GM18526 (cell line): ENCODE data around the gene PRKCE.

ENCODE experiments used
- POLR2A ChIP-seq: IDR thresholded peaks from 3 replicates; pipeline ENCODE4 v1.6.1; 2011; ENCODE audit not compliant: insufficient read length; ENCODE audit errors: extremely low read depth

Gene PRKCE

DNA sequence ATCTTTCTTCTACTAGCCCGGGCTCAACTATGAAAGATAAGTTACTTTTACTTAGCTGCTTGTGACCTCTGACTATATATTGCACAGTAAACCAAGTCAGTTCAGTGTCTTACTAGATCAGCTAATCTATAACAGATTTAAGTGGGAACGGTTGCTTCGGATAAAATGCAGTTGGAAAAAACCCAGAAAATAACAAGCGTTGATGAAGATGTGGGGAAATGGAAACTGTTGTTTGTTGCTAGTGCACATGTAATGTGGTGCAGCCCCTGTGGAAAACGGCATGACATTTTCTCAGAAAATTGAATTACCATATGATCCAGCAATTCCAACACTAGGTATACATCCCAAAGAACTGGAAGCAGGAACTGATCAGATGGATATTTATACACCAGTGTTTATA lies 248.5 kb downstream of the PRKCE start:
- no peak for TF ChIP-seq POLR2A

DNA sequence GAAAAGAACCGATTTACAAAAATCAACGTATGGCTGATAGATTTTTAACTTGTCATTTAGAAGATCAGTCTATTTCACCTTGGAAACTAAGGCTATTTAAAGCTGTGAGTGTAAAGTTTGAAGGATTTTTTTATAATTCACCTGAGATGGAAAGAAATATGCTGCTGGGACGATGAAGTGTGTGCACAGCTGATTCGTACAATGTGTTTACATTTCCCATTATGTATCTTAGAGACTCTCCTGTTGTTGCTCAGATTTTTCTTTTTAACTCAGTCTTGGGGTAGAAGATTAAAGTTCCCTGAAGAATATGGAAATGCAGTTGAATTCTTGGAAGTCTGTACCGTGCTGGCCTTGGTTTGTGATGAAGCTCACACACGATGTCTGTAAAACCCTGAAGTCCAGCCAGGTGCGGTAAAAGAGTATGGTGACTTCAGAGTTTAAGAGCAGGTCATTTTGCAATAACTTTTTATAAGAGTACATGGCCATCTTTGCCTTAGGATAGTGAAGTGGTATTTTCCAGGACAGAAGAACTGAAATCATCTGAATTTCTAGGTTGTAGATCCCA lies 250.1 kb downstream of the PRKCE start:
- no peak for TF ChIP-seq POLR2A

DNA sequence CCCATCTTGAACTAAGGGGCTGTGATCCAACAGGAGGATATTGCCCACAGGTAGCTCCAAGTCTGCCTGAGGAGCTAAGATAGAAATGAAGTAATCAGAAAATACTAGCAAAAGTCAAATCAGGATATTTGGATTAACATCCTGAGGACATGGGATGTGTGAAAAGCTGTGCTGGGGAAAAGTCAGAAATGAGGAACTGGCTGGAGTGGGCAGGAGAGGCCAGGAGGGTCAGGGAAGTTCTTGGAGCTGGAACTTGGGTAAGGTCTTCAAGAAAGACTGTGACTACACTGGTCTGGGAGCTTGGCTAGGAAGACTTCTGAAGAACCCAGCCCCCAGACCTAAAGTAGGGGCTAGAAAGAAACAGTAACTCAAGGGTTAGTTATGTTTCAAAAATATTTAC lies 250.9 kb downstream of the PRKCE start:
- no peak for TF ChIP-seq POLR2A

DNA sequence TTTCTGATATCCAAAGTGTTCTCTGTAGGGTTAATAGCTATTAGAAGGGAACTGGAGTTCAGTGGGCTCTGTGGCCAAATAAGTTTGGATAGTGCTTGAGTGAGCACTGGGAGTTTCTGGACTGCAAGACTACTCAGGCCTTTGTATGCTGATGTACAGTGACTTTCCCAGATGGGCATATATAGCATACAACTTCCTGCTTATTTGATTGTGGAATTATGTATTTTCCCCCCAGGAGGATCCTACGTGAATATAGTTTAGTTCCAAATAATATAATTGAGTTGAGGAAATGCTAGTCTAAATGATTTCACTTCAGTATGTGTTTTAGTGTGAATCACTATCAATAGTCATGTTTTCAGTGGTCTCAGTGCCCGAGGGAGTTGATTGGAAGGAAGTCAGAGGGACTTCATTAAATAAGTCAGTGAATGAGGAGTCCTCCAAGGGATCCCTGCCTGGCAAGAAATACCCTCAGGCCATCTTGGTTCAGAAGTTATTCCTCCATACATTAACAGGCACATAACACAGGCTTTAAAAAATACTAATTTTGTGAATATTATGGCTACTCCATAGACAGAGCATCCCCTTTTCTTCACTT lies 251.4 kb downstream of the PRKCE start:
- no peak for TF ChIP-seq POLR2A

DNA sequence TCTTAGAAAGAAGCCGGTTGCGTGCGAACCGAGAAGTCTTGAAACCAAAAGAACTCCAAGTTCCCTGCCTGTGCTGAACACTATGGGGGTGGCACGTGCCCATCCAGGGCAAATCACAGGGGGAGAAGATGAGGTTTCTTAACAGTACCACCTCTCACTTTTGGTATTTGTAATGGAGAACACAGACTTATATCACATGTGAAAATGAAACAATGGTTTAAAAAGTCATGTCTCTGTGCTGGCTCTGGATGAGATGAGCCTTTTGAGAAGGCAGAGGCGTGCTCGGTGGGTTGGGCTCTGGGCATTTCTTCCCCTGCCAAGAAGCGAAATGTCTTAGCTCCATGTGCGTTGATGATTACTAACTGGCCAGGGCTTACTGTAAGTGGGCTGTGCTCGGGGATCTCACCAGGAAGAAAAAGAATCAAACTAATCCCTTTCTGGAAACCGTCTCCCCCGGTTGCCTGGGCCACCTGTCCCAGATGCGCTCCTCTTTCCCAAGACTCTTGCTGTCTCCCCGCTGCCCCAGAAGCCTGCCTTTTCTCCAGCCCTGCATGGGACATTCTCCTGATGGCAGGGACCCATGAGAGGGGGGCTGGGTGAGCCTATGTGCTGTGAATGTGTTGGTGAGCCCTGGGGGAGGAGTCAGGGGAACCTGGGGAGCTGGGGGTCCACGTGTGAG lies 252.9 kb downstream of the PRKCE start:
- TF ChIP-seq POLR2A, result no peak

DNA sequence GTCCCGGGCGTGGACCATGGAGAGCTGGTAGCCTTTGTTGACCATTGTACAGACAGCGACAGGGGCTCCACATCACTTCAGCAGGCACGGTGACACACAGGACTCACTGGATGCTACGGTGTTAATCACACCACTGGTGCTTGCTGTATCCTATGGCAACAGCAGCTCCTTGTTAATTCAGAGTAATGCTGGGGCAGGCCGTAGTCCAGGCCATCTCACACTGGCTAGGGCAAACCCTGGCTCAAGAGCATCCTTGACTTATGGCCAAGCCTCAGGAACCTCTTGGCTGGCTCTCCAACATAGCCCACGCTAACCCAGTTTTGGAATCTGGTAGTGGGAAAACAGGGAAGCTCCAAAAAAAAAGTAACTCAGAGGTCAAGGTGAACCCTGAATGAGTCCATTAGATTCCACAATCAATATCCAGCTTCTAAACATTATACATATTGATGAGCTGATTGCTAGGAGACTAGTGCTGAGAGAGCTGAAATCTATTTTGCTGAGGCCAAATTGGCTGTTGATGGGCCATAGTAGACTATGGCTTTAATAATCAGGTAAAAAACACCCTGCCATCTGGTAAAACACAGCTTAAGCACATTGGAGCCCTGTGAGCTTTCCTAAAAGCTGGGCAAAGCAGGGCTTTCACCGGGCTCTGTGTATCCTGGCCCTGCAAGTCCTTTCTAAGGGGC lies 253.6 kb downstream of the PRKCE start:
- no peak for TF ChIP-seq POLR2A

DNA sequence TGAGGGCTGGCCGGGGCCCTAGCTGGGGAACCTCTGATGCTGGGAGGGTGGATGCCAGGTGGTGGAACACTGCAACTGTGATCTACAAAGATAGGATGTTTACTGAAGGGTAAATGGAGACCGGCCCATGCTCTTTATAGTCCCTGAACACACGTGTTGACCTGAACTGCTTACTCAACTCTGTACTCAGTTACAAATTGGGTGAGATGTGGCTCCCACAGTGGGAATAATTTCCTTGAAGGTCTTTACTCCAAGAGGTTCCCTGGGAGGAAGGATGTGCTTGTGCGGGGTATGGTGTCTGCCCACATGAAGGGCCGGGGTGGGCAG lies 254.1 kb downstream of the PRKCE start:
- no peak for TF ChIP-seq POLR2A

DNA sequence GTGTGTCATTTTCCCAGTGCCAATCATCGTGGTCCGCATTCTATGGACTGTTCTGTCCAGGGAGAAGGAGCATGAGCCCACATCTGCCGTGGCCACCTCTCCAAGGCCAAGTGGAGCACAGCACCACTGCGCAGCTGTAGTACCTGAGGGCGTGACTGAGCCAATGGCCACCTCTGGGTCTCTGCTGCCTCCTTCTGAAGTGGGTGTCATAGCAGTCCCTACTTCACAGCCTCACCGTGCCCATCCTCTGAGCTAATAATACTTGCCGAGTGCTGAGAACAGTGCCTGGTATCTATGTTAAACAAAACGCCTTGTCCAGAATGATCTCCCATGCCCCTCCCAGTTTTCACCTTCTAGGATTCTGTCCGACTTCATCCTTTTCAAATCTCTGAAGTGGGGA lies 256.1 kb downstream of the PRKCE start:
- TF ChIP-seq POLR2A, result no peak

DNA sequence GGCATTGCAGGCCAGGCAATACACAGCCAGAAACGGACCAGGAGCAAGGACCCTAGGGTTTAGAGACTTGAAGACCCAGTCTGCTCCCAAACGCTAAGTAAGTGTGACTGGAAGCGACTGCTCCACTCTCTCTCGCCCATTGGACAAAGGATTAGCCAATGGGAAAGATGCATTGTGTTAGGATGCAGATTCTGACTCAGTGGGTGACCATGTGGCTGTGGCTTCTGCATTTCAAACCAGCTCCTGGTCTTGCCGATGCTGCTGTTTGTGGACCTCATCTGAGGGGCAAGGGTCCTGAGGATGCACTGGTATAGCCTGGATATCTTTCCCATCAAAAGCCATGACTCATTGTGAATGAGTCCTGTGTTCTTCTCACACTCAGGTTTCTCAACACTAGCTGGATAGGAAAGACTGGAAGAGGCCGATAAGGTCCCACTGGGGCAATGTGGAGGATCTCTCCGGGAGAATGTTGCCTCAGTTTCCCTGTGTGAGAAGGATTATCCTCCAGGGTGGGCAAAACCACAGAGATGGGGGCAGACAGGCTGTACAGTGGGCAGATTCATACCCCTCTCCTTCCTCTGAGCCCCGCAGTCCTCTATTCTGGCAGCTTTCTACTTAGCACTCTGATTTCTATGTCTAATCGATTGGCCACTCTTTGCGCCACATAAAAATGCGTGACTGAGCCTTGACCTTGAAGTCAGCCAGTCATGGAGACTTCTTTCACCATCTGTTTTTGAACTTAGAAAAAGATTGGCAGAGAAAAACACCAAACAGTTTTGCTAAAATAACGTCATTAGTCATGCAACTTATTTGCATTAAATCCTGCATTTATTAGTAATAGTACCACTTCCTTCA lies 257.1 kb downstream of the PRKCE start:
- no peak for TF ChIP-seq POLR2A

DNA sequence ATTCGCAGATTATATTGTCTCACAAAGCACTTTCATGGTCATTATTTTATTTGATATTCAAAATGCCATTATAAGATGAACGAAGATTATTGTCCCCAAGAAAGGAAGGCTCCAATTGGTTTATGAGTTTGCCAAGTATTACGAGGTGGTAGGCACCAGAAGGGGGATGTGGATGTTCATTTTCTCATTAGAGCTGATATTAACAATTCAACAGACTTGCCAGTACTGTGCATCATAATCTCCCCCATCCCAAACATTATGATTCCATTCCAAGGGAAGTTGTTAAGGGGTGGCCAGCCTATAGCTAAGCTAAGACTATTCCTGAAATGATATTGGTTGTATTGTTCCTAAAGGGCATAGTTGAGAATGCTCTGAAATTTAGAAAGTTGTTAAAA lies 257.7 kb downstream of the PRKCE start:
- no peak for TF ChIP-seq POLR2A

DNA sequence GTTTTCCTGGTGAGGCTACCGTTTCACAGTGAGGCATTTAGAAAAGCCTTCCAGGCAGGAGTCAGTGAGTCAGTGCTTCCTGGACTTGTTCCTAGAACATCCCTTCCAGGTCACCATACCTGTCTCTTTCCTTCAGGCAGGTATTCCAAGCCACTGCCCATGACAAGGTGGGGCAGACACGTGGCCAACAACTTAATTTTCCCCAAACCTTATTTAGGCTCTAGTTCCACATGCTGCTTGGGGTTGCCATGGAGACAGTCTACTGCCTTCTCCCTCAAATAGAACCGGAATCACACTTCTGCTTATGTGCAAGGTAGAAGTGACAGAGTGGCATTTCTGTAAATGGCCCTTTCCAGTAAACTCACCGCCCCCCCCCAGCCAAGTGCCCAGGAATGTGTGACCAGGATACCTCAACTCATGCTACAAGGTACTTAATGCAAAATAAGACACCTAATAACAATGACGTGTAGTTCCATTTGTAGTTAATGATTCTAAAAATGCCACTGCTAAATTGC lies 258.3 kb downstream of the PRKCE start:
- no peak for TF ChIP-seq POLR2A

DNA sequence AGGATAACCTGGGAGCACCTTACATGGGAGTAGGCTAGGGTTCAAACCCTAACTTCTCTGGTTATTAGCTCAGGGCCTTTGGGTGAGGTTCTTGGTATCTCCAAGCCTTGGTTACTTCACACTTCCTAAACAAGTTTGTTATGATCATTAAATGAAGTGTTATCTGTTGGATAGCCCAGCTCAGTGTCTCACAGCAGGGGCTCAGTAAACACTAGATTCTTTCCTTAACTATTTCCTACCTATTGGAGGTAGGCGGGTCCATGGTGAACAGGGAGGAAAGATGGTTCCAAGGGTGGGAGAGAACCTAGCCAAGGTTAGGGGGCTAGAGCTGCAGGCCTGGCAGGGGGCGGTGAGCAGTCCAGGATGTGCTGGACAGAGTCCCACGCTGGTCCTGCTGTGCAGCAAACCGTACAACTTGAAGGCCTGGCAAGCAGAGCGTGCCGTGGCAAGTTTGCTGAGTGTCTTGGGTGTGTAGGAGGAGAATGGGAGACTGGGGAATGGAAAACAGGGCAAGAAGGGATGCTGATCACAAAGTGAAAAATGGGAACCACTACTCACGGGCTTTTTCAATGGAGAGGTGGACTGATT lies 259.1 kb downstream of the PRKCE start:
- no peak for TF ChIP-seq POLR2A

DNA sequence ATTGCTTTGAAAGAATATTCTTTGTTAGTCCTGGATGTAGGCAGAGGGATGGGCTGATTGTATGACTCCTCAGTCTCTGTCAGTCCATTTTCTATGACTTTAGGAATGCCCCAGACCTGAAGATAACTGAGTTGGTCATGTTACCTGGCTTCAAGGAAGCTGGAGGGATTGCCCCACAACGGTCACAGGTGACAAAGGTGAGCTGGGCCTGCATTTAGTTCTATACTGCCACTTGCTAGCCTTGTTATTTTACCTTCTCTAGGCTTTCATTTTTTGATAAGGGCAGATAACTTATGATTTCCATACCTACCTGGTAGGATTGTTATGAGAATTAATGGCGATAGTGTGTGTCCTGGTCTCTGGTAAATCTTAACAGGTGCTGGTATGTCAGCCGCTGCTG lies 260.1 kb downstream of the PRKCE start:
- no peak for TF ChIP-seq POLR2A

DNA sequence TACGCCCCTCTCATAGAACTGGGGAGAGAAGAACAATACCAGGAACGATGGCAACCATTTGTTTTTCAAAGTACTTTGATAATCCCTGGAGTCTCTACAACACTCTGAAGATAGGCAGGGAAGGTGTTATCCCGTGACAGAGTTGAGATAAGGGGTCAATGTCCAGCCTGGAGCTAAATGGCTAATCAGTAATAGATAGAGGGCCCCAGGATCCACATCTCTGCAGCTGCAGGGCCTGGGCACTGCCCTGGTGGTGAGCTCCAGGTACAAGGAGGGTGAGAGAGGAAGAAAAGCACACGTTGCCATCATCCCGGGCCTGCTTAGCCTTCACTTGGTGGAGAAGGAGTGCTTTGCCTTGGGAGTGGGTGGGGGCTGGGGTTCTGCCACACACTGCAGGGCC lies 260.6 kb downstream of the PRKCE start:
- no peak for TF ChIP-seq POLR2A

DNA sequence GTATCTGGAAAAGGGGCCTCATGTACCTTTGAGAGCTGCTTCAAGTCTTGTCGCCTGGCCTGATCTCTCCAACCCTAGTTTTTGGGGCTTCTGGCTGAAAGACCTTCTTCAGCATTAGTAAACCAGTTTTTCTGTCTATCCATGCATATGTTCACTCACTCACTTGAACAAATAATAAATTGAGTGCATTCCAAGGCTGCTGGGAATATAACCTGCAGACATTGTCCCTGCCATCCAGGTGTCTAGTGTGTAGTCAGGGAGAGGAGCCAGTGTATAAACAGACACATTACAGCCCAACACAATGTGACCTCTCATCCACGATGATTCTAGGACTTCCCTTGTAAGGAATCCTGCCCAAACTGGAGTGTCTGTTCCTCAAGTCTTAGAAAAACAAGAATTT lies 262.1 kb downstream of the PRKCE start:
- no peak for TF ChIP-seq POLR2A
